H9 (cell line): Measurements from ENCODE around the gene THBS2. TPM values are rescaled to one million over a fixed set of nuclear protein-coding genes. Genes with fewer than 3 reads are reported as not detected.

Experiments
- DNase-seq: peaks from one replicate; pipeline ENCODE4 v3.0.0-alpha.2; 2017
- H2AFZ ChIP-seq: one replicate; pipeline ENCODE4 v1.6.1; 2013; ENCODE audit warnings: mild to moderate bottlenecking, low read length, control low read depth, moderate library complexity
- H2AK5ac ChIP-seq: 2 replicates; pipeline ENCODE4 v1.6.1; 2013; ENCODE audit warnings: low read length, control low read depth, mixed read lengths; ENCODE audit not compliant: insufficient read length
- H2BK120ac ChIP-seq: one replicate; pipeline ENCODE4 v1.6.1; 2013; ENCODE audit warnings: low read depth, mild to moderate bottlenecking, low read length, control low read depth, inconsistent platforms; ENCODE audit not compliant: poor library complexity, severe bottlenecking
- H2BK12ac ChIP-seq: 2 replicates; pipeline ENCODE4 v1.6.1; 2013; ENCODE audit warnings: low read length, control low read depth, mixed read lengths, low read depth; ENCODE audit not compliant: insufficient read length
- H2BK15ac ChIP-seq: 2 replicates; pipeline ENCODE4 v1.6.1; 2013; ENCODE audit warnings: low read depth, low read length, control low read depth
- H2BK20ac ChIP-seq: one replicate; pipeline ENCODE4 v1.6.1; 2013; ENCODE audit warnings: low read depth, mild to moderate bottlenecking, low read length, control low read depth, inconsistent platforms; ENCODE audit not compliant: poor library complexity, severe bottlenecking
- H2BK5ac ChIP-seq: 2 replicates; pipeline ENCODE4 v1.6.1; 2013; ENCODE audit warnings: low read length, control low read depth, mixed read lengths; ENCODE audit not compliant: insufficient read length
- H3K14ac ChIP-seq: 2 replicates; pipeline ENCODE4 v1.6.1; 2013; ENCODE audit warnings: low read length, control low read depth; ENCODE audit not compliant: insufficient read depth
- H3K18ac ChIP-seq: 2 replicates; pipeline ENCODE4 v1.6.1; 2013; ENCODE audit warnings: low read depth, mild to moderate bottlenecking, mixed read lengths, low read length, control low read depth; ENCODE audit not compliant: insufficient read length
- H3K23ac ChIP-seq: 2 replicates; pipeline ENCODE4 v1.6.1; 2013; ENCODE audit warnings: low read length, control low read depth, mixed read lengths, low read depth; ENCODE audit not compliant: insufficient read length
- H3K23me2 ChIP-seq: 2 replicates; pipeline ENCODE4 v1.6.1; 2013; ENCODE audit warnings: low read depth, mild to moderate bottlenecking, mixed read lengths, low read length, control low read depth; ENCODE audit not compliant: insufficient read length, poor library complexity, severe bottlenecking
- H3K27ac ChIP-seq: 2 replicates; pipeline ENCODE4 v1.5.1; 2013; ENCODE audit warnings: low read length, control low read depth, mixed read lengths, low read depth; ENCODE audit not compliant: insufficient read length
- H3K27me3 ChIP-seq: 2 replicates; pipeline ENCODE4 v1.6.1; 2013; ENCODE audit warnings: low read length, control low read depth, inconsistent platforms; ENCODE audit not compliant: insufficient read depth
- H3K4ac ChIP-seq: 2 replicates; pipeline ENCODE4 v1.6.1; 2013; ENCODE audit warnings: low read depth, mild to moderate bottlenecking, control low read depth, inconsistent platforms, low read length, moderate library complexity
- H3K4me1 ChIP-seq: 2 replicates; pipeline ENCODE4 v1.6.1; 2013; ENCODE audit warnings: low read length, control low read depth, inconsistent platforms; ENCODE audit not compliant: insufficient read depth
- H3K4me2 ChIP-seq: 2 replicates; pipeline ENCODE4 v1.6.1; 2013; ENCODE audit warnings: low read length, control low read depth, mixed read lengths; ENCODE audit not compliant: insufficient read length, insufficient read depth
- H3K56ac ChIP-seq: 2 replicates; pipeline ENCODE4 v1.6.1; 2013; ENCODE audit warnings: low read depth, mild to moderate bottlenecking, mixed read lengths, low read length, control low read depth; ENCODE audit not compliant: insufficient read length
- H3K79me1 ChIP-seq: 2 replicates; pipeline ENCODE4 v1.6.1; 2013; ENCODE audit warnings: low read depth, mild to moderate bottlenecking, moderate library complexity, low read length, control low read depth, inconsistent platforms; ENCODE audit not compliant: insufficient read depth, poor library complexity, severe bottlenecking
- H3K79me2 ChIP-seq: 2 replicates; pipeline ENCODE4 v1.6.1; 2013; ENCODE audit warnings: low read length, control low read depth, inconsistent platforms; ENCODE audit not compliant: insufficient read depth
- H3K9ac ChIP-seq: 2 replicates; pipeline ENCODE4 v1.6.1; 2013; ENCODE audit warnings: low read length, control low read depth, mixed read lengths; ENCODE audit not compliant: insufficient read length; ENCODE audit errors: extremely low read depth
- H3K9me3 ChIP-seq: one replicate; pipeline ENCODE4 v1.6.1; 2013; ENCODE audit warnings: low read depth, low read length, inconsistent platforms; ENCODE audit not compliant: control insufficient read depth
- H3T11ph ChIP-seq: one replicate; pipeline ENCODE4 v1.6.1; 2013; ENCODE audit warnings: mild to moderate bottlenecking, low read length, control low read depth, inconsistent platforms
- H4K20me1 ChIP-seq: one replicate; pipeline ENCODE4 v1.6.1; 2013; ENCODE audit not compliant: control insufficient read depth, insufficient read length, insufficient read depth
- H4K5ac ChIP-seq: 2 replicates; pipeline ENCODE4 v1.6.1; 2013; ENCODE audit warnings: low read depth, mild to moderate bottlenecking, mixed read lengths, low read length, control low read depth; ENCODE audit not compliant: insufficient read length
- H4K8ac ChIP-seq: replicated peaks from 2 replicates; pipeline ENCODE4 v1.6.1; 2013; ENCODE audit warnings: low read length, control low read depth, mixed read lengths, low read depth; ENCODE audit not compliant: insufficient read length
- H4K91ac ChIP-seq: 2 replicates; pipeline ENCODE4 v1.6.1; 2013; ENCODE audit warnings: low read depth, mild to moderate bottlenecking, moderate library complexity, mixed read lengths, low read length, control low read depth; ENCODE audit not compliant: insufficient read length
- H3K27ac Mint-ChIP-seq, 3 experiments: 2 replicates in 2 of 3; 3 replicates in 1 of 3; pipeline ENCODE4 v1.8.0; 2020 to 2021; ENCODE audit warnings: mixed read lengths in 3 of 3, mild to moderate bottlenecking in 1 of 3, moderate library complexity in 1 of 3
- H3K27me3 Mint-ChIP-seq: 2 replicates; pipeline ENCODE4 v1.8.0; 2021; ENCODE audit warnings: low read depth, mild to moderate bottlenecking, moderate library complexity, mixed read lengths
- H3K36me3 Mint-ChIP-seq, 3 experiments: 2 replicates in 2 of 3; 3 replicates in 1 of 3; pipeline ENCODE4 v1.8.0; 2020 to 2021; ENCODE audit warnings: low read depth in 3 of 3, mixed read lengths in 3 of 3; ENCODE audit not compliant: insufficient read depth in 1 of 3
- H3K4me1 Mint-ChIP-seq, 2 experiments: 2 replicates each; pipeline ENCODE4 v1.8.0; 2020; ENCODE audit warnings: mixed read lengths in 2 of 2
- H3K4me3 Mint-ChIP-seq, 2 experiments: 2 replicates in 1 of 2; 3 replicates in 1 of 2; pipeline ENCODE4 v1.8.0; 2020 to 2021; ENCODE audit warnings: mild to moderate bottlenecking in 2 of 2, mixed read lengths in 2 of 2, moderate library complexity in 1 of 2
- H3K9me3 Mint-ChIP-seq, 2 experiments: 2 replicates in 1 of 2; 3 replicates in 1 of 2; pipeline ENCODE4 v1.8.0; 2020; ENCODE audit warnings: mild to moderate bottlenecking in 2 of 2, mixed read lengths in 2 of 2, moderate library complexity in 1 of 2
- WGBS: extraction: QIAGEN DNeasy Blood & Tissue Kit; methylation state at CpG from one replicate; pipeline ENCODE4 v1.1.7; 2013; ENCODE audit warnings: missing lambda C conversion rate, low lambda C conversion rate, mixed read lengths; ENCODE audit not compliant: insufficient read length; ENCODE audit errors: extremely low coverage; 5-methylcytosine and 5-hydroxymethylcytosine counted together
- total RNA-seq: library from RNA; stranded (reverse); gene quantifications from 2 replicates; pipeline ENCODE4 v1.2.1, GENCODE V29; 2021
- TF ChIP-seq, protein P1 (sequence below): fragments of 200-600 bp; sonication (generic); conservative IDR thresholded peaks from 3 replicates; pipeline ENCODE4 v1.8.0; 2021; ENCODE audit warnings: antibody characterized with exemption, mild to moderate bottlenecking

Gene THBS2
- total RNA-seq, 1 experiment from 2014 or later, result 14.7 TPM

DNA sequence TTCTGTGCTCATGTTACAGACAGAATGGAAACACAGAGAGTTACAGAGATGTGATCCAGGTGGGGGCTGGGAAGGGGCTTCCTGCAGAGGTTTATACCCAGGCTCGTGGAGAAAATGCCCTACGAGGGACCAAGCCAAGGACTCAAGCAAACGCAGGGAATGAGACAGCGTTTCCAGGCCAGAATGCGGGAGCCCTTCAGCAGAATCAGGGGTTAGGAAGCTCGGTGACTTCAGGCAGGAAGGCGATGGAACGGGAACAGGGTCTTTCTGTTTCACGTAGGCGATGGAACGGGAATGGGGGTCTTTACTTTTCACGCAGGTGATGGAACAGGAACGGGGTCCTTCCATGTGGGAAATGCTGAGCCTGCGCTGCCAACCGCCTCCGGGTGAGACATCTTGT, 82.6 kb downstream of the THBS2 start:
- H2BK5ac ChIP-seq, result no peak overlapping the region
- H3K4me1 Mint-ChIP-seq, result peaks cover 6% of the 10 kb centered on the region in 2 experiments
- H2AFZ ChIP-seq, result no peak overlapping the region
- H3K4me2 ChIP-seq, result no peak overlapping the region
- H3K27me3 ChIP-seq, result no peaks in the 10 kb centered on the region
- DNase-seq, result peak; percentile 13
- no peaks in the 10 kb centered on the region for H3K4me1 ChIP-seq
- no peak overlapping the region for H2BK20ac ChIP-seq
- H2BK12ac ChIP-seq, result no peak overlapping the region
- no peak overlapping the region for H3K27ac ChIP-seq
- H3K56ac ChIP-seq, result no peak overlapping the region
- peaks cover 2% of the 10 kb centered on the region for H4K20me1 ChIP-seq
- H2AK5ac ChIP-seq, result no peak overlapping the region
- no peak overlapping the region for H3K4me3 Mint-ChIP-seq
- H3K23me2 ChIP-seq, result peaks cover 3% of the 10 kb centered on the region
- no peak overlapping the region for H3K9ac ChIP-seq
- no peak overlapping the region for H3K18ac ChIP-seq
- H4K91ac ChIP-seq, result no peak overlapping the region
- H3K36me3 Mint-ChIP-seq, result no peaks in the 10 kb centered on the region
- H4K5ac ChIP-seq, result no peak overlapping the region
- H3K14ac ChIP-seq, result no peak overlapping the region
- H3K23ac ChIP-seq, result no peak overlapping the region
- H3K4ac ChIP-seq, result no peak overlapping the region
- H4K8ac ChIP-seq, result no peak overlapping the region
- H3K27me3 Mint-ChIP-seq, result peaks cover 4% of the 10 kb centered on the region
- no peaks in the 10 kb centered on the region for H3K9me3 Mint-ChIP-seq
- no CpG with 5 or more reads among the region's 16 CpGs for WGBS
- no peak overlapping the region for H2BK120ac ChIP-seq
- no peaks in the 10 kb centered on the region for H3K79me2 ChIP-seq
- 0 out of 2 replicates have a peak overlapping the region, but pooled peaks have one; percentile 37 for H2BK15ac ChIP-seq
- no peaks in the 10 kb centered on the region for H3K79me1 ChIP-seq
- TF ChIP-seq, protein P1, sequence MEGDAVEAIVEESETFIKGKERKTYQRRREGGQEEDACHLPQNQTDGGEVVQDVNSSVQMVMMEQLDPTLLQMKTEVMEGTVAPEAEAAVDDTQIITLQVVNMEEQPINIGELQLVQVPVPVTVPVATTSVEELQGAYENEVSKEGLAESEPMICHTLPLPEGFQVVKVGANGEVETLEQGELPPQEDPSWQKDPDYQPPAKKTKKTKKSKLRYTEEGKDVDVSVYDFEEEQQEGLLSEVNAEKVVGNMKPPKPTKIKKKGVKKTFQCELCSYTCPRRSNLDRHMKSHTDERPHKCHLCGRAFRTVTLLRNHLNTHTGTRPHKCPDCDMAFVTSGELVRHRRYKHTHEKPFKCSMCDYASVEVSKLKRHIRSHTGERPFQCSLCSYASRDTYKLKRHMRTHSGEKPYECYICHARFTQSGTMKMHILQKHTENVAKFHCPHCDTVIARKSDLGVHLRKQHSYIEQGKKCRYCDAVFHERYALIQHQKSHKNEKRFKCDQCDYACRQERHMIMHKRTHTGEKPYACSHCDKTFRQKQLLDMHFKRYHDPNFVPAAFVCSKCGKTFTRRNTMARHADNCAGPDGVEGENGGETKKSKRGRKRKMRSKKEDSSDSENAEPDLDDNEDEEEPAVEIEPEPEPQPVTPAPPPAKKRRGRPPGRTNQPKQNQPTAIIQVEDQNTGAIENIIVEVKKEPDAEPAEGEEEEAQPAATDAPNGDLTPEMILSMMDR, result no peak
- H3T11ph ChIP-seq, result no peak overlapping the region
- H3K27ac Mint-ChIP-seq, result peak overlapping the region in 1 of 3 experiments; percentile 15; a peak in 1 of 7 replicates
- H3K9me3 ChIP-seq, result no peaks in the 10 kb centered on the region
